Heart left ventricle (tissue), 16 donors: Measurements from ENCODE around the gene CCK. TPM values are rescaled to one million over a fixed set of nuclear protein-coding genes. Genes with fewer than 3 reads are reported as not detected.

Experiments used
- ATAC-seq, 4 donors: fragments of 200-7000 bp; cut with Tn5 transposase; one replicate each; pipeline ENCODE4 v1.9.1; 2020 to 2022; ENCODE audit warnings: moderate library complexity in 4 of 4, mild to moderate bottlenecking in 3 of 4, moderate number of reproducible peaks in 1 of 4
- DNase-seq, 5 donors: peaks; one replicate each; pipeline ENCODE4 v3.0.0-alpha.2; 2020
- H3K27ac ChIP-seq, 12 donors: fragments of 200-600 bp; sonication (generic) in 4 of 12; one replicate each; pipeline versions ENCODE4 v1.5.0 to v1.8.0; 2016 to 2022; ENCODE audit warnings: mild to moderate bottlenecking in 2 of 12
- H3K27me3 ChIP-seq, 9 donors: fragments of 200-600 bp; sonication (generic) in 2 of 9; one replicate each; pipeline versions ENCODE4 v1.5.1 to v1.8.0; 2016 to 2022; ENCODE audit warnings: mild to moderate bottlenecking in 3 of 9
- H3K36me3 ChIP-seq, 9 donors: fragments of 200-600 bp; sonication (generic) in 2 of 9; one replicate each; pipeline versions ENCODE4 v1.5.0 to v1.8.0; 2018 to 2022; ENCODE audit warnings: mild to moderate bottlenecking in 2 of 9
- H3K4me1 ChIP-seq, 12 donors: fragments of 200-600 bp; sonication (generic) in 4 of 12; one replicate each; pipeline versions ENCODE4 v1.5.0 to v1.8.0; 2016 to 2022; ENCODE audit warnings: mild to moderate bottlenecking in 3 of 12
- H3K4me3 ChIP-seq, 12 donors: fragments of 200-600 bp; sonication (generic) in 4 of 12; one replicate each; pipeline versions ENCODE4 v1.5.0 to v1.8.0; 2017 to 2022; ENCODE audit warnings: mild to moderate bottlenecking in 9 of 12, moderate library complexity in 4 of 12
- H3K9me3 ChIP-seq, 12 donors: fragments of 200-600 bp; sonication (generic) in 4 of 12; one replicate each; pipeline versions ENCODE4 v1.5.0 to v1.8.0; 2016 to 2022; ENCODE audit warnings: mild to moderate bottlenecking in 1 of 12
- CTCF ChIP-seq, 12 donors: fragments of 200-600 bp; sonication (generic) in 4 of 12; IDR thresholded peaks; one replicate each; pipeline versions ENCODE4 v1.5.0 to v1.8.0; 2018 to 2022; ENCODE audit warnings: antibody characterized with exemption in 12 of 12, mild to moderate bottlenecking in 5 of 12
- POLR2A ChIP-seq, 2 donors: fragments of 450-650 bp; IDR thresholded peaks; one replicate each; pipeline ENCODE4 v1.6.1; 2017; ENCODE audit warnings: antibody characterized with exemption in 2 of 2, mild to moderate bottlenecking in 2 of 2, moderate library complexity in 2 of 2
- WGBS, 4 donors: extraction: QIAGEN DNeasy Blood & Tissue Kit in 2 of 4; methylation state at CpG; one replicate each; pipeline versions ENCODE4 v1.1.5 to v1.1.7; 2013 to 2018; 5-methylcytosine and 5-hydroxymethylcytosine counted together
- intact Hi-C, 10 donors: fragments of 100-400 bp; cut with DNase I; formaldehyde crosslinking; loops; one replicate each; pipeline versions ENCODE4 v1.11.1 to v1.14.2; 2022
- polyA plus RNA-seq, 2 donors: library from polyadenylated mRNA; stranded (reverse); fragments of 200-250 nt; gene quantifications; one replicate each; pipeline ENCODE4 v1.2.3, GENCODE V29; 2013
- total RNA-seq, 9 donors: library from RNA; depleted of rRNA in 2 of 9; stranded (reverse); fragments of >200 nt in 2 of 9; fragmentation: NEBNext Ultra II Directional in 3 of 9; extraction: Animal tissue kit (Norgen Biotek cat#: 25700) in 3 of 9; gene quantifications; one replicate each; pipeline versions ENCODE4 v1.1.0 to v1.2.4, GENCODE V29; 2016 to 2023
- donor health status: ischemic (EF 13 %, LVEDD 7.1; RV severe dilation, severe dysfunction).
- donor health status: healthy with polysubstance abuse.
- donor health status: DM: no; HTN: yes; CAD: no.
- donor health status: DM: no; HTN: no; CAD: no.
- donor health status: ischemic (EF 25% LVEDD 6.9; RV normal size, moderate dysfunction).
- donor health status: ischemic (EF 25% LVEDD 5.7; RV mildly dilated, moderate dysfunction).
- donor health status: healthy.
- donor health status: DM: yes; HTN: yes; CAD: no.
- donor health status: ischemic (EF 35%, LVEDD 5.7; RV mildly dilated, moderate dysfunction).
- donor health status: nonischemic (EF 11% LVEDD 7.7; RV severe dilation, severe dysfunction).
- donor health status: DM: yes; HTN: yes; CAD: no.
- donor health status: PGD.
- donor health status: ischemic (EF 29% LVEDD 5.4; RV normal size, mild dysfunction).
- donor health status: nonischemic (EF 23%, LVEDD 6.1; RV moderate dilation, normal function).

The CCK gene
- total and polyA plus RNA-seq, 11 donors = not detected

- peaks cover 0 to 4% (median 0%) of the 10 kb centered on the region in 12 donors for H3K9me3 ChIP-seq
- WGBS, 4 donors = 80 to 84% (median 83%) methylated on average over 11 of the region's 11 CpGs
- no peak overlapping the region for H3K4me3 ChIP-seq
- no peaks in the 10 kb centered on the region for H3K27me3 ChIP-seq
- TF ChIP-seq CTCF (IDR thresholded peaks at IDR 0.05) (no peak), POLR2A (IDR thresholded peaks at IDR 0.05) (no peak)
- H3K36me3 ChIP-seq = peaks cover 0 to 46% (median 37%) of the 10 kb centered on the region in 9 donors
- no peak for DNase-seq
- H3K4me1 ChIP-seq = peaks cover 0 to 21% (median 7%) of the 10 kb centered on the region in 12 donors
- no peak overlapping the region for H3K27ac ChIP-seq
- no peak for ATAC-seq
- intact Hi-C loops = loop anchor here in 6 of 10 donors (5.0 to 10.0 kb wide), 4 partner anchors 216 to 518 kb away; no protein-coding TSS in a partner anchor
Measured at GRCh38 chr3:42226470-42227425, 39.2 kb downstream of the CCK start.

- 76 to 95% (median 88%) methylated on average over 5 of the region's 5 CpGs for WGBS, 4 donors
Measured at GRCh38 chr3:42225486-42226363, 40.3 kb downstream of the CCK start.

GRCh38 chr3:42224658-42225421 is 41.1 kb downstream of the CCK start:
- no peak overlapping the region for H3K4me3 ChIP-seq
- intact Hi-C loops = loop anchor here in 6 of 10 donors (5.0 to 10.0 kb wide), 4 partner anchors 217 to 520 kb away; no protein-coding TSS in a partner anchor

More at GRCh38 chr3:42225486-42226363, 40.3 kb downstream of the CCK start:
- Histone ChIP-seq H3K27ac (peak overlapping the region in 1 of 12 donors; percentile 60), H3K4me1 (peaks cover 0 to 21% (median 7%) of the 10 kb centered on the region in 12 donors), H3K9me3 (peaks cover 0 to 4% (median 0%) of the 10 kb centered on the region in 12 donors), H3K4me3 (no peak overlapping the region), H3K27me3 (no peaks in the 10 kb centered on the region), H3K36me3 (peaks cover 0 to 54% (median 47%) of the 10 kb centered on the region in 9 donors)
- intact Hi-C loops = loop anchor here in 6 of 10 donors (5.0 to 10.0 kb wide), 4 partner anchors 217 to 519 kb away; no protein-coding TSS in a partner anchor
- ATAC-seq (no peak), DNase-seq (no peak)
- no peak for TF ChIP-seq CTCF (IDR thresholded peaks at IDR 0.05)
- no peak for TF ChIP-seq POLR2A (IDR thresholded peaks at IDR 0.05)

More at GRCh38 chr3:42224658-42225421, 41.1 kb downstream of the CCK start:
- WGBS, 4 donors = 62 to 67% (median 65%) methylated on average over 12 of the region's 12 CpGs
- peaks cover 0 to 17% (median 6%) of the 10 kb centered on the region in 12 donors for H3K4me1 ChIP-seq
- ATAC-seq = peak; percentile 73 to 92 (median 83)
- peaks cover 0 to 4% (median 0%) of the 10 kb centered on the region in 12 donors for H3K9me3 ChIP-seq
- no peaks in the 10 kb centered on the region for H3K27me3 ChIP-seq
- no peak for TF ChIP-seq POLR2A (IDR thresholded peaks at IDR 0.05)
- TF ChIP-seq CTCF (IDR thresholded peaks at IDR 0.05) = no peak
- peaks cover 0 to 62% (median 56%) of the 10 kb centered on the region in 9 donors for H3K36me3 ChIP-seq
- peak overlapping the region in 9 of 12 donors; percentile 2 to 72 (median 37) for H3K27ac ChIP-seq
- DNase-seq = no peak
